GM06990 (cell line): ENCODE measurements around the gene RAB5IF.

Experiments
- DNase-seq: peaks from one replicate; pipeline ENCODE4 v3.0.0-alpha.2; 2011; ENCODE audit not compliant: insufficient read length; ENCODE audit errors: extremely low read depth
- H3K27me3 ChIP-seq: replicated peaks from 2 replicates; pipeline ENCODE4 v1.6.0; 2011; ENCODE audit warnings: low read length; ENCODE audit not compliant: control insufficient read depth, insufficient read depth
- H3K36me3 ChIP-seq: 2 replicates; pipeline ENCODE4 v1.5.1; 2011; ENCODE audit warnings: low read length; ENCODE audit not compliant: control insufficient read depth, insufficient read depth
- H3K4me3 ChIP-seq: replicated peaks from 2 replicates; pipeline ENCODE4 v1.5.1; 2011; ENCODE audit warnings: low read depth, mild to moderate bottlenecking, control low read depth, low read length
- TF ChIP-seq, protein P1 (sequence below): IDR thresholded peaks from 2 replicates; pipeline ENCODE4 v1.5.1; 2011; ENCODE audit warnings: low read length, control low read depth, mild to moderate bottlenecking, inconsistent platforms; ENCODE audit not compliant: insufficient read depth, poor library complexity, severe bottlenecking

The RAB5IF gene

DNA sequence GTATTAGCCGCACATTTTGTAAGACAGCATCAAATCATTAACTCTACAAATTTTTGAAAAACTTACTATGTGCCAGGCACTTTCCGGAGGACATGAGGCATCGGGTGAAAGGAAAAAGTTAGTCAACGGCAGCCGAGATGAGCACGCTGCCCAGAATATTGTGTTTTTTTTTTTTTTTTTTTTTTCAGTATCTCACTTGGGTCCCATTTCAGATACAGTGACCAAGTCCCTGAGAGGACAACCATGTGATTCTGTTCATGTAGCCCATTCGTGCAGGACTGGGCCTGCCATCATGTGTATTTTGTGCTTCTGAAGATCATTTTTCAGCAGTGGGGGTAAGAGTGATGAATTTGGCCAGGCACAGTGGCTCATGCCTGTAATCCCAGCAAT is 39.1 kb downstream of the RAB5IF start:
- Histone ChIP-seq H3K4me3 (no peak overlapping the region), H3K36me3 (no peaks in the 10 kb centered on the region), H3K27me3 (no peaks in the 10 kb centered on the region)
- TF ChIP-seq, protein P1, sequence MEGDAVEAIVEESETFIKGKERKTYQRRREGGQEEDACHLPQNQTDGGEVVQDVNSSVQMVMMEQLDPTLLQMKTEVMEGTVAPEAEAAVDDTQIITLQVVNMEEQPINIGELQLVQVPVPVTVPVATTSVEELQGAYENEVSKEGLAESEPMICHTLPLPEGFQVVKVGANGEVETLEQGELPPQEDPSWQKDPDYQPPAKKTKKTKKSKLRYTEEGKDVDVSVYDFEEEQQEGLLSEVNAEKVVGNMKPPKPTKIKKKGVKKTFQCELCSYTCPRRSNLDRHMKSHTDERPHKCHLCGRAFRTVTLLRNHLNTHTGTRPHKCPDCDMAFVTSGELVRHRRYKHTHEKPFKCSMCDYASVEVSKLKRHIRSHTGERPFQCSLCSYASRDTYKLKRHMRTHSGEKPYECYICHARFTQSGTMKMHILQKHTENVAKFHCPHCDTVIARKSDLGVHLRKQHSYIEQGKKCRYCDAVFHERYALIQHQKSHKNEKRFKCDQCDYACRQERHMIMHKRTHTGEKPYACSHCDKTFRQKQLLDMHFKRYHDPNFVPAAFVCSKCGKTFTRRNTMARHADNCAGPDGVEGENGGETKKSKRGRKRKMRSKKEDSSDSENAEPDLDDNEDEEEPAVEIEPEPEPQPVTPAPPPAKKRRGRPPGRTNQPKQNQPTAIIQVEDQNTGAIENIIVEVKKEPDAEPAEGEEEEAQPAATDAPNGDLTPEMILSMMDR = no peak
- no peak for DNase-seq

DNA sequence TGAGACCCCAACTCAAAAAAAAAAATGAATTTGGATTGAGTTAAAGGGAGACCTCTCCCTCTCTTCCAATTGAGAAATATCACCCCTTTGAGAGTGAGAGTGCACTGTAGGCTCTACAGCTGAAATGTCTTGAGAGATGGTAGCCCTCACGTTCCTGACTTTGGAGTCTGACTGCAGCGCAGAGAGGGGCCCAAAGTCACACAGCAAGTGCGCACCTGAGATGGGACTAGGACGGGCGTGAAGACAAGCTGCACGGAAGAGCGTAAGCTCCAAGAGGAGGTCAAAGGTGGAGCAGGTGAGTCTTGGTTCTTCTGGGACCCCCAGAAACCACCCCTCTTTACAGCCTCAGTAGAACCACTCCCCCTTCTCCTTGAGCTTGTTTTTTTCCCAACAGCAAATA is 39.8 kb downstream of the RAB5IF start:
- DNase-seq = no peak
- H3K4me3 ChIP-seq = no peak overlapping the region
- TF ChIP-seq, protein P1 = no peak
- H3K36me3 ChIP-seq = no peaks in the 10 kb centered on the region
- no peaks in the 10 kb centered on the region for H3K27me3 ChIP-seq

DNA sequence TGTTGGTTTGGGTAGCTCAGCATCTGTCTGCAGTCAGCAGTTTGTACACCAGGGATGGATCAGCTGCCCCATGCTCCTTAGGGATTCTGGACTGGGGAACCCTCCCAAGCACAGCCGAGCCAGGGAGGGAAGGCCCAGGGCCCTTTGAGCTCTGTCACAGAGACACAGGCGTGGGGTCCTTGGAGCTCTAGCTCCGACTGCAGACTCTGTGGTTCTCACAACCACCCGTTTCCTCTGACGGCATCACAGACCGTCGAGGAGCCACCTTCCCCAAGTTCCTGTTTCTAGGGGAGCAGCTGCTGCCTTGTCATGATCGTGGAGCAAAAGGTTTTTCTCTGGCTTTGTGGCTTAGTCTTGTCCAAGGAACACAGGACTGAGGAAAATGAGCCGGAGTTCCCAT is 40.4 kb downstream of the RAB5IF start, which contains the start of gene SLA2:
Gene SLA2, minus strand, starts transcription at position 199 of the 400 bp plus-strand sequence. CDS start 4,861 bp downstream, outside the sequence.
- H3K4me3 ChIP-seq = no peak within 1 kb of the TSS
- peak; percentile 33 for DNase-seq
- no peaks in the 10 kb centered on the region for H3K27me3 ChIP-seq
- no peaks in the 10 kb centered on the region for H3K36me3 ChIP-seq
- TF ChIP-seq, protein P1 = no peak

DNA sequence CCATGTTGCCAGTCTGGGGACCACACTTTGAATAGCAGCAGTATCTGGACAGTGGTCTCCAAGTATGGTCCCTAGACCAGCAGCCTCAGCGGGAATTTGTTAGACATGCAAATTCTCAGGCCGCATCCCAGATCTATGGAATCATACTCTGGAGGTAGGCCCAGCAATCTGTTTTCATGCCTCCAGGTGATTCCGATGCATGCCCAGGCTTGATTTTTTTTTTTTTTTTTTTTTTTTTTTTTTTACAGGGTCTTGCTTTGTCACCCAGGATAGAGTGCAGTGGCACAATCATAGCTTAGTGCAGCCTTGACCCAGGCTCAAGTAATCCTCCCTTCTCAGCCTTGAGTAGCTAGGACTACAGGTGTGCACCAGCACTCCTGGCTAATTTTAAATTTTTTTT is 41.1 kb downstream of the RAB5IF start:
- Histone ChIP-seq H3K4me3 (no peak overlapping the region), H3K27me3 (no peaks in the 10 kb centered on the region), H3K36me3 (no peaks in the 10 kb centered on the region)
- TF ChIP-seq, protein P1 = no peak
- no peak for DNase-seq

DNA sequence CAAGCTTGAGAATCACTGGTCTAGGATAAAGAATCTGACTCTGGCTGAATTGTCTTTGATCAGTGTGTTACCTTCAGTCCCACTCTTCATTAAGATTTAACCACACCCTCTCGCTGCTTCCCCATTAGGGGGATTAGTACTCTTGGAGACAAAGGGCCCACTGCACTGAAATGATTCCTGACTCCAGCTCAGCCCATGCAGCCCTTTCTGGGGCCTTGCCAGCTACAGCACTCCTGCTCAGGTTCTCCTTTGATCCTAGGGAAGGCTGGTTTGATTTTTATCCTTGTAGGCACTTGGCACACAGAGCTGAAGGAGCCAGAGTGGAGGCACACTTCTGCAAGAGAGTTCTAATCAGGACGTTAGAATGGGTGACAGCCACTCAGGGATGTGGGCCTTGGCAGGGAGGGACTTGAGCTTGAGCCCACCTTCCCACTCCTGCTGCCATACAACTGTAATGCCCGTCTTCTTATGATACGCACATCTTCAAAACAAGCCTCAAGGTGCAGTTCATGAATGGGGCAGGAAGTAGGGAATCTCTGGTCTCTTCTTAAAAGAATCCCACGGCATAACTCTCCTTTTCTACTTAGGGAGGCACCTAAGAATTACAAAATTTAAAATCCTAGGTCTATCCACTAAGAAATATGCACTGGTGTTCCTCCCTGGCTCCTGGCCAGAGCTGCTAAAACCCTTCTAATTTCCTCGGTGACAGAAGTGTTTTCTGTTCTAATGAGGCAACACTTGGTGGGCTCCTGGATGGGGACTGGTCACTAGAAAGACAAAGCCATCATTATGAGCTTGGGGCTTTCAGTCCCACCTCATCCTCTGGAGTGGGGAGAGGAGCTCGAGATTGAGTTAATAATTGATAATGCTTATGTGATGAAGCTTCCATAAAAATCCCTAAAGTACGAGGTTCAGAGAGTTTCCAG is 41.9 kb downstream of the RAB5IF start:
- H3K4me3 ChIP-seq = no peak overlapping the region
- no peak for DNase-seq
- no peaks in the 10 kb centered on the region for H3K27me3 ChIP-seq
- H3K36me3 ChIP-seq = no peaks in the 10 kb centered on the region
- TF ChIP-seq, protein P1 = no peak
